HT-29 (cell line): Measurements from ENCODE around the gene LILRA1. TPM values are rescaled to one million over a fixed set of nuclear protein-coding genes. Genes with fewer than 3 reads are reported as not detected.
"Not testable (repeated sequence)": the region's sequence is repeated elsewhere in the genome, so short reads cannot be mapped to it uniquely, and the experiment has no call there.

ENCODE experiments used
- DNase-seq: peaks from one replicate; pipeline ENCODE4 v3.0.0-alpha.2; 2015; ENCODE audit warnings: low spot score
- total RNA-seq: library from RNA; depleted of rRNA; stranded (reverse); fragments of >200 nt; shearing (Covaris generic); gene quantifications from 2 replicates; pipeline ENCODE4 v1.2.3, GENCODE V29; 2014

LILRA1 gene
- total RNA-seq, 1 experiment from 2014 or later: not detected

GRCh38 chr19:54577334-54577733, 16.1 kb upstream of the LILRA1 start:
- no peak for DNase-seq

- DNase-seq: not testable (repeated sequence)
Observed at GRCh38 chr19:54578268-54578667, 15.2 kb upstream of the LILRA1 start.

- DNase-seq: no peak
Observed at GRCh38 chr19:54586397-54586796, 7.0 kb upstream of the LILRA1 start.

GRCh38 chr19:54587026-54587425, 6.4 kb upstream of the LILRA1 start:
- DNase-seq: no peak

- not testable (repeated sequence) for DNase-seq
Observed at GRCh38 chr19:54593931-54594626, 647 bp downstream of the LILRA1 start.

- DNase-seq: no peak
Observed at GRCh38 chr19:54594737-54595136, 1.3 kb downstream of the LILRA1 start.

- DNase-seq: not testable (repeated sequence)
Observed at GRCh38 chr19:54595680-54596436, 2.4 kb downstream of the LILRA1 start.

- no peak for DNase-seq
Observed at GRCh38 chr19:54600212-54600611, 6.8 kb downstream of the LILRA1 start.

- no peak for DNase-seq
Observed at GRCh38 chr19:54606230-54606629, 12.8 kb downstream of the LILRA1 start.

GRCh38 chr19:54606891-54607784, 13.7 kb downstream of the LILRA1 start:
- no peak for DNase-seq

GRCh38 chr19:54607785-54608150, 14.3 kb downstream of the LILRA1 start:
- no peak for DNase-seq

GRCh38 chr19:54608205-54608604, 14.8 kb downstream of the LILRA1 start:
- DNase-seq: no peak

- no peak for DNase-seq
Observed at GRCh38 chr19:54608792-54609191, 15.4 kb downstream of the LILRA1 start.

- DNase-seq: no peak
Observed at GRCh38 chr19:54609356-54609791, 15.9 kb downstream of the LILRA1 start.

GRCh38 chr19:54612428-54612827, 19.0 kb downstream of the LILRA1 start:
- DNase-seq: no peak

GRCh38 chr19:54614726-54615125, 21.3 kb downstream of the LILRA1 start:
- DNase-seq: no peak

- DNase-seq: no peak
Observed at GRCh38 chr19:54616057-54616456, 22.6 kb downstream of the LILRA1 start.

GRCh38 chr19:54616821-54617560, 23.6 kb downstream of the LILRA1 start:
- no peak for DNase-seq

- no peak for DNase-seq
Observed at GRCh38 chr19:54620464-54620863, 27.0 kb downstream of the LILRA1 start.

GRCh38 chr19:54622431-54622830, 29.0 kb downstream of the LILRA1 start:
- DNase-seq: no peak

- not testable (repeated sequence) for DNase-seq
Observed at GRCh38 chr19:54624234-54624633, 30.8 kb downstream of the LILRA1 start.
